ENCODE data around the gene SLC17A3.

The SLC17A3 gene

DNA sequence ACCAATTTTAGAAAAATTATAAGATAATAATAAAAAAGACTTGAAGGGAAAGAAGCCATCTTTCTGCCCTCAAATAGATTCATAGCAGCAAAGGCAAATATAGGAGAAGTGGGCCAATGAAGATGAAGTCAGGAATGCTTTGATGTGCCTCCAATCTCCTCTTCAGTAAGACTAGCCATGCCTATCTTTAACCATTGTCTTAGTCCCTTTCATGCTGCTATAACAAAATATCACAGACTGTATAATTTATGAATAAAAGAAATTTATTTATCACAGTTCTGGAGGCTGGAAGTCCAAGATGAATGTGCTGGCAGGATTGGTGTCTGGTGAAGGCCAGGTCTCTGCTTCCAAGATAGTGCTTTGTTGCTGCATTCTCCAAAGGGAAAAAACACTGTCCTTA lies 18.8 kb upstream of the SLC17A3 start:
- no peak overlapping the region for H3K4me3 ChIP-seq (ENCODE audit: low read length)
- TF ChIP-seq, protein P1, sequence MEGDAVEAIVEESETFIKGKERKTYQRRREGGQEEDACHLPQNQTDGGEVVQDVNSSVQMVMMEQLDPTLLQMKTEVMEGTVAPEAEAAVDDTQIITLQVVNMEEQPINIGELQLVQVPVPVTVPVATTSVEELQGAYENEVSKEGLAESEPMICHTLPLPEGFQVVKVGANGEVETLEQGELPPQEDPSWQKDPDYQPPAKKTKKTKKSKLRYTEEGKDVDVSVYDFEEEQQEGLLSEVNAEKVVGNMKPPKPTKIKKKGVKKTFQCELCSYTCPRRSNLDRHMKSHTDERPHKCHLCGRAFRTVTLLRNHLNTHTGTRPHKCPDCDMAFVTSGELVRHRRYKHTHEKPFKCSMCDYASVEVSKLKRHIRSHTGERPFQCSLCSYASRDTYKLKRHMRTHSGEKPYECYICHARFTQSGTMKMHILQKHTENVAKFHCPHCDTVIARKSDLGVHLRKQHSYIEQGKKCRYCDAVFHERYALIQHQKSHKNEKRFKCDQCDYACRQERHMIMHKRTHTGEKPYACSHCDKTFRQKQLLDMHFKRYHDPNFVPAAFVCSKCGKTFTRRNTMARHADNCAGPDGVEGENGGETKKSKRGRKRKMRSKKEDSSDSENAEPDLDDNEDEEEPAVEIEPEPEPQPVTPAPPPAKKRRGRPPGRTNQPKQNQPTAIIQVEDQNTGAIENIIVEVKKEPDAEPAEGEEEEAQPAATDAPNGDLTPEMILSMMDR (IDR thresholded peaks at IDR 0.05; ENCODE audit: insufficient read depth, low read depth, low read length, missing control alignments): no peak
- no peak for DNase-seq (ENCODE audit: low read depth)

DNA sequence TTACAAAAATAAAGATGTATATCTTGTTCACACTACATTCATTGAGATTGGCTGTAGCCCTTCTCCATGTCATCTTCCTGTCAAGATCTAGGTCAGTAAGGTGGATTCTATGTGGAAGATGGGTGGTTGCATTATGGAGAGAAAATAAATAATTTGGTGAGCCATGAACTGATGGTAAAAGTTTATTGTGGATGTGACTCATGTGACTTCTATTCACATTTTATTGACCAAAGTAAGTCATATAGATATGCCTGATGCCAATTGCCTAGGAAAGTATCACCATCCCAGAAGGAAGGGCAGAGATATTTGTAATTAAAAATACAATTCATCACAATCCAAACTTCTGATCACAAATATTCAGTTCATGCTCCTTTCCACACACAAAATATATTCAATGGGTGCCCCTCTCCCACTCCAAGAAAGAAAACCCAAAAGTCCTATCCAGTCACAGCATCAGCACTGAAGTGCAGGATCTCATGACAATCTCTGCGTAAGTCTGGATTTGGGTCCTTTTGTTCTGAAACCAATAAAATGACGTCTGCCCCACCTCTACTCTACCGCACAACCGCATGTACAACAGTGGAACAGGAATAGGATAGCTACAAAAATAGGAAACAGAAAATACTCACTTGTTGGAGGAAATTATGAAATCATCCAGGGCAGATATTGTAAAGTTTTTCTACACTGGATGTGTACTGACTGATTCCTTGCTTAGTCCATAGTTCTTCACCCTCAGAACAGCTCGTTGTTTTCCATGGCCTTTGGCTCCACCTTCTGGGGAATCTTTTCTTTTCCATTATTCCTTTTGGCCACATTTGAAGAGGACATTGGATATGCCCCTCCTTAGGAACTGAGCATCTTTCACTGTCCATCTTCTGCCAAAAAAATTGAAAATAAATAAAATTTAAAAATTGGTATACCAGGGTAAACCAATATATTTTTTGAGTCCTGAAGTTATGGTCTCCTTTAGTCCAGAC lies 16.1 kb upstream of the SLC17A3 start:
- peak; percentile 57 for DNase-seq (ENCODE audit: low read depth)
- TF ChIP-seq, protein P1 (IDR thresholded peaks at IDR 0.05; ENCODE audit: insufficient read depth, low read depth, low read length, missing control alignments): peak; percentile 58
- no peak overlapping the region for H3K4me3 ChIP-seq (ENCODE audit: low read length)

DNA sequence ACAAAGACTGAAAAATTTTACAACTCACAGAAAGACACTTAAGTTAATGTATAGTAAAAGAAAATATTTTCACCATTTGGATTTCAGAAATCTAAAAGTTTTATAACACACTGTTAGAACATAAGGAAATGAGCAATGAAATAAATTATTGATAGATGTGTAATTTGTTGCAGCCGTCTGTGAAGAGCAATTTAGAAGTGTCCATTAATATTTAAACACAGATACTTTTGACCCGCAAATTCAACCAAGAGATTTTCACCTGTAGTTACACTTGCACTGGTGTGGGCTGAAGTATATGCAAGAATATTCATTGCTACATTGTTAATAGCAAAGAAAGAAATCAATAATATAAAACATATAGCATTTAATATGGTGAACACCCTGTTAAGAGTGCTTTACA lies 14.6 kb upstream of the SLC17A3 start:
- TF ChIP-seq, protein P1 (IDR thresholded peaks at IDR 0.05; ENCODE audit: insufficient read depth, low read depth, low read length, missing control alignments): no peak
- H3K4me3 ChIP-seq (ENCODE audit: low read length): no peak overlapping the region
- no peak for DNase-seq (ENCODE audit: low read depth)

DNA sequence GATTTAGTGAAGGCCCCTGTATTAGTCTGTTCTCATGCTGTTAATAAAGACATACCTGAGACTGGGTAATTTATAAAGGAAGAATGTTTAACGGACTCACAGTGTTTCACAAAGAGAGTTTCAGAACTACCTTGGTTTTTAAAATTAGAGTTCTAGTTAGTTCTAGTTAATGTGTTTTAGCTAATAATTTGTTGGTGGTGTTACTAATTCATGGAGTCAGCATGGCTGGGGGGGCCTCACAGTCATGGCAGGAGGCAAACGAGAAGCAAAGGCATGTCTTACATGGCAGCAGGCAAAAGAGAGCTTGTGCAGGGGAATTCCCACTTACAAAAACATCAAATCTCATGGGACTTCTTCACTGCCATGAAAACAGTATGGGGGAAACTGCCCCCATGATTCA lies 12.0 kb upstream of the SLC17A3 start:
- TF ChIP-seq, protein P1 (IDR thresholded peaks at IDR 0.05; ENCODE audit: insufficient read depth, low read depth, low read length, missing control alignments): no peak
- H3K4me3 ChIP-seq (ENCODE audit: low read length): no peak overlapping the region
- no peak for DNase-seq (ENCODE audit: low read depth)

DNA sequence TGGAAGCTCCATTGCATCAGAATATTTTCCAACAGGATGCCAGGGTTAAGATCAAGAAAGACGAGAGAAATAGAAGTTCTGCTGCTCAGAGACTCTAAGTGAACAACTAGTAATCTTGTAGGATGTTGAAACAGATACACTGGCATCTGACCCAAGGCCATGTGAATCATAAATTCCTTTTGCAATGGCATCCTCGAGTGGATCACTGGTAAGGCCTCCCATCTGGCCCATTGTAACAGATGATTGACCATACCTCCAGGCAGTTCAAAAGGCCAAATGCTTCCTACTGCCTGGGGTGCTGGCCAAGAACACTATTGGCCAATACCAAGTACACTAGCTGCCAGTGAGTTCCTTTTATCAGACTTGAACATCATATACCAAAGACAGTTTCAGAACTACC lies 9.9 kb upstream of the SLC17A3 start:
- TF ChIP-seq, protein P1 (IDR thresholded peaks at IDR 0.05; ENCODE audit: insufficient read depth, low read depth, low read length, missing control alignments): no peak
- DNase-seq (ENCODE audit: low read depth): peak; percentile 58
- H3K4me3 ChIP-seq (ENCODE audit: low read length): no peak overlapping the region

DNA sequence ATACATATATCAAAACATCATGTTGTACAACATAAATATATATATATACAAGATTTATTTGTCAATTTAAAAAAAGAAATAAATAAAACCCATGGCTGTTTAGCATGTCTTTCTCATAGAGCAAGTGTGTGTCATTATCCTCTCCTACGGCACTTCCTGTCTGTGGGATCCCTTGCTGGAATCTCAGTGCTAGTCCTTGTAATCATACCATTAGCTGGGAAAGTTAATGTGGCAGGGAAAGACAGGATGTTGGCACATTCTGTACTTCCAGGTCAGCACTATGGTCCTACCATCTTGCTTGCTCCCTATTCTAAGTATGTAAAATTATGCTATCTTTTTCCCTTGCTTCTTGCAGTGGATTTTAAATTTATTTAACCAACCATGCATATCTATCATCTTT lies 9.5 kb upstream of the SLC17A3 start:
- no peak for DNase-seq (ENCODE audit: low read depth)
- H3K4me3 ChIP-seq (ENCODE audit: low read length): no peak overlapping the region
- TF ChIP-seq, protein P1 (IDR thresholded peaks at IDR 0.05; ENCODE audit: insufficient read depth, low read depth, low read length, missing control alignments): no peak

Data from epithelial cell of esophagus (primary cell).